CD4-positive, alpha-beta T cell treated with Interleukin-10 for 1 hour (primary cell): ENCODE measurements around the gene SDSL.
A peak's percentile ranks its signal among the peaks of the same experiment; 100 is the strongest.

Source experiments
- DNase-seq: peaks from one replicate; pipeline ENCODE4 v3.0.0-alpha.2; 2020

The SDSL gene

GRCh38 chr12:113422030-113422885, at the start of gene SDSL:
Gene SDSL (plus strand): TSS chr12:113422380. CDS start chr12:113427983, 5,603 bp downstream.
- peak; percentile 32 for DNase-seq

GRCh38 chr12:113373440-113373839, 48.7 kb upstream of the SDSL start:
- DNase-seq = no peak

GRCh38 chr12:113373969-113374368, 48.2 kb upstream of the SDSL start:
- DNase-seq = no peak

- no peak for DNase-seq
Observed at GRCh38 chr12:113374823-113375428, 47.3 kb upstream of the SDSL start.

- no peak for DNase-seq
Observed at GRCh38 chr12:113378291-113378690, 43.9 kb upstream of the SDSL start.

- no peak for DNase-seq
Observed at GRCh38 chr12:113381220-113381619, 41.0 kb upstream of the SDSL start.

GRCh38 chr12:113382206-113382605, 40.0 kb upstream of the SDSL start:
- no peak for DNase-seq

GRCh38 chr12:113384778-113385177, 37.4 kb upstream of the SDSL start:
- no peak for DNase-seq

- no peak for DNase-seq
Observed at GRCh38 chr12:113385282-113385882, 36.8 kb upstream of the SDSL start.

GRCh38 chr12:113386866-113387566, 35.2 kb upstream of the SDSL start:
- no peak for DNase-seq

GRCh38 chr12:113387631-113388030, 34.5 kb upstream of the SDSL start:
- no peak for DNase-seq

GRCh38 chr12:113388351-113388750, 33.8 kb upstream of the SDSL start:
- no peak for DNase-seq

- DNase-seq = no peak
Observed at GRCh38 chr12:113390064-113391043, 31.8 kb upstream of the SDSL start.

GRCh38 chr12:113391145-113391544, 31.0 kb upstream of the SDSL start:
- DNase-seq = no peak

- DNase-seq = no peak
Observed at GRCh38 chr12:113391650-113392337, 30.4 kb upstream of the SDSL start.

- DNase-seq = no peak
Observed at GRCh38 chr12:113392520-113392919, 29.7 kb upstream of the SDSL start.

GRCh38 chr12:113392988-113393579, 29.1 kb upstream of the SDSL start:
- DNase-seq = no peak

- no peak for DNase-seq
Observed at GRCh38 chr12:113393749-113394148, 28.4 kb upstream of the SDSL start.

- no peak for DNase-seq
Observed at GRCh38 chr12:113395119-113395518, 27.1 kb upstream of the SDSL start.

GRCh38 chr12:113396200-113396599, 26.0 kb upstream of the SDSL start:
- no peak for DNase-seq
